Uterus (tissue), 2 donors: ENCODE results near the gene CHRNA5.

Experiments used
- CTCF ChIP-seq, 4 experiments: fragments of 200-600 bp in 2 of 4; fragments of 450-650 bp in 2 of 4; sonication (generic) in 2 of 4; IDR thresholded peaks; one replicate each; pipeline ENCODE4 v1.5.1; 2016 to 2019; ENCODE audit warnings: antibody characterized with exemption in 4 of 4, mild to moderate bottlenecking in 2 of 4, moderate library complexity in 1 of 4
- POLR2A ChIP-seq, 2 donors: fragments of 450-650 bp; IDR thresholded peaks; one replicate each; pipeline ENCODE4 v1.6.1; 2016; ENCODE audit warnings: antibody characterized with exemption in 2 of 2, mild to moderate bottlenecking in 1 of 2, moderate library complexity in 1 of 2

GRCh38 chr15:78565097-78565950 is at the start of gene CHRNA5:
- no peak for TF ChIP-seq CTCF (IDR thresholded peaks at IDR 0.05)
- TF ChIP-seq POLR2A (IDR thresholded peaks at IDR 0.05) = peak; percentile 38 to 48
